SK-N-SH (cell line): ENCODE data around the gene GATAD2A. TPM values are rescaled to one million over a fixed set of nuclear protein-coding genes. Genes with fewer than 3 reads are reported as not detected.

Source experiments
- CTCF ChIA-PET: fragments of 300-600, 350-600 bp; formaldehyde crosslinking; extraction: SDS; loops from one replicate; lab custom pipeline; 2021; lab: Yijun Ruan, JAX
- POLR2A ChIA-PET: fragments of 350-600 bp; sonication (Branson Sonifier 250); formaldehyde crosslinking; extraction: SDS; loops from one replicate; lab custom pipeline; 2020; ENCODE audit warnings: antibody characterized with exemption, inconsistent platforms; lab: Yijun Ruan, JAX
- DNase-seq: peaks from one replicate; pipeline ENCODE4 v3.0.0; 2012
- H2AFZ ChIP-seq: fragments of 200-600 bp; sonication (generic); 2 replicates; pipeline ENCODE4 v1.8.1; 2016; ENCODE audit warnings: antibody characterized with exemption, mild to moderate bottlenecking, low read depth
- H3F3A ChIP-seq: fragments of 200-600 bp; sonication (generic); replicated peaks from 2 replicates; pipeline ENCODE3; 2016; ENCODE audit warnings: antibody characterized with exemption, mild to moderate bottlenecking; ENCODE audit not compliant: insufficient read depth
- H3K27ac ChIP-seq, 2 experiments: fragments of 200-500 bp in 1 of 2; fragments of 200-600 bp in 1 of 2; sonication (Bioruptor generic) in 1 of 2; sonication (generic), shearing (Covaris generic) in 1 of 2; 2 replicates each; pipeline versions ENCODE4 v1.5.1 to v1.6.1; 2014 to 2016; ENCODE audit warnings: low read depth in 2 of 2, inconsistent platforms in 1 of 2, low read length in 1 of 2, mild to moderate bottlenecking in 1 of 2, mixed read lengths in 1 of 2
- H3K27me3 ChIP-seq: fragments of 200-600 bp; sonication (generic), shearing (Covaris generic); 2 replicates; pipeline ENCODE4 v1.6.1; 2016; ENCODE audit warnings: mixed run types; ENCODE audit not compliant: insufficient read depth
- H3K36me3 ChIP-seq, 2 experiments: fragments of 200-500 bp in 1 of 2; fragments of 200-600 bp in 1 of 2; sonication (Bioruptor generic) in 1 of 2; sonication (generic) in 1 of 2; replicated peaks in 1 of 2; 2 replicates each; pipeline versions ENCODE3 to v1.5.1; 2014 to 2016; ENCODE audit warnings: low read length in 1 of 2, mild to moderate bottlenecking in 1 of 2; ENCODE audit not compliant: insufficient read depth in 2 of 2, control insufficient read depth in 1 of 2
- H3K4me1 ChIP-seq, 2 experiments: fragments of 200-500 bp in 1 of 2; fragments of 200-600 bp in 1 of 2; sonication (Bioruptor generic) in 1 of 2; sonication (generic), shearing (Covaris generic) in 1 of 2; 2 replicates each; pipeline versions ENCODE4 v1.5.1 to v1.6.1; 2014 to 2016; ENCODE audit warnings: low read depth in 1 of 2, low read length in 1 of 2, mixed run types in 1 of 2; ENCODE audit not compliant: insufficient read depth in 2 of 2, control insufficient read depth in 1 of 2
- H3K4me2 ChIP-seq: fragments of 200-600 bp; sonication (generic), shearing (Covaris generic); 2 replicates; pipeline ENCODE4 v1.6.1; 2017; ENCODE audit warnings: mixed run types
- H3K4me3 ChIP-seq, 2 experiments: fragments of 200-500 bp in 1 of 2; fragments of 200-600 bp in 1 of 2; sonication (Bioruptor generic) in 1 of 2; sonication (generic), shearing (Covaris generic) in 1 of 2; 2 replicates each; pipeline versions ENCODE4 v1.5.1 to v1.8.1; 2014 to 2016; ENCODE audit warnings: low read depth in 2 of 2, inconsistent platforms in 1 of 2, low read length in 1 of 2, mild to moderate bottlenecking in 1 of 2, mixed read lengths in 1 of 2, moderate library complexity in 1 of 2
- H3K79me2 ChIP-seq: fragments of 200-600 bp; sonication (generic); 2 replicates; pipeline ENCODE4 v1.8.1; 2017; ENCODE audit warnings: mild to moderate bottlenecking; ENCODE audit not compliant: insufficient read depth
- H3K9ac ChIP-seq: fragments of 200-600 bp; sonication (generic); 2 replicates; pipeline ENCODE4 v1.6.1; 2017; ENCODE audit warnings: mixed run types
- H3K9me2 ChIP-seq: fragments of 200-600 bp; sonication (generic); 2 replicates; pipeline ENCODE4 v1.6.1; 2017; ENCODE audit warnings: mixed run types
- H3K9me3 ChIP-seq: fragments of 200-600 bp; sonication (generic); 2 replicates; pipeline ENCODE4 v1.6.1; 2017; ENCODE audit warnings: mixed run types, mild to moderate bottlenecking, moderate library complexity
- H4K20me1 ChIP-seq: fragments of 200-600 bp; sonication (generic); 2 replicates; pipeline ENCODE4 v1.6.1; 2017; ENCODE audit warnings: mild to moderate bottlenecking, mixed run types; ENCODE audit not compliant: insufficient read depth
- CHD2 ChIP-seq: fragments of 150-350 bp; IDR thresholded peaks from 2 replicates; pipeline ENCODE4 v1.6.1; 2018; ENCODE audit warnings: low read length; ENCODE audit not compliant: partially characterized antibody
- CTCF ChIP-seq: fragments of 200-600 bp; sonication (generic); IDR thresholded peaks from 2 replicates; pipeline ENCODE4 v1.6.1; 2017; ENCODE audit warnings: antibody characterized with exemption, mild to moderate bottlenecking, moderate library complexity
- ELF1 ChIP-seq: IDR thresholded peaks from 2 replicates; pipeline ENCODE4 v1.4.0; 2012
- EZH2phosphoT487 ChIP-seq: fragments of 200-600 bp; sonication (generic); IDR thresholded peaks from 2 replicates; pipeline ENCODE4 v1.6.1; 2017; ENCODE audit warnings: low read depth, mixed run types, mild to moderate bottlenecking, antibody characterized with exemption, moderate library complexity, borderline replicate concordance
- FOSL2 ChIP-seq: IDR thresholded peaks from 2 replicates; pipeline ENCODE4 v1.4.0; 2012; ENCODE audit warnings: low read depth, mild to moderate bottlenecking, moderate library complexity, borderline replicate concordance
- FOXJ3 ChIP-seq: sonication (generic); formaldehyde crosslinking; IDR thresholded peaks from 2 replicates; pipeline ENCODE4 v1.5.1; 2020; ENCODE audit warnings: mild to moderate bottlenecking, missing genetic modification reagents
- GABPA ChIP-seq: IDR thresholded peaks from 2 replicates; pipeline ENCODE4 v1.4.0; 2012; ENCODE audit warnings: low read depth, mild to moderate bottlenecking
- IRF3 ChIP-seq: fragments of 150-350 bp; IDR thresholded peaks from 2 replicates; pipeline ENCODE4 v1.6.1; 2016; ENCODE audit warnings: mild to moderate bottlenecking, low read depth, low read length
- JUND ChIP-seq: IDR thresholded peaks from 2 replicates; pipeline ENCODE4 v1.4.0; 2012
- MXI1 ChIP-seq: IDR thresholded peaks from 2 replicates; pipeline ENCODE4 v1.6.1; 2012; ENCODE audit warnings: mild to moderate bottlenecking, low read depth, low read length, improper control_type of control experiment
- NFIC ChIP-seq: IDR thresholded peaks from 2 replicates; pipeline ENCODE4 v1.4.0; 2012; ENCODE audit warnings: borderline replicate concordance
- POLR2AphosphoS5 ChIP-seq: IDR thresholded peaks from 2 replicates; pipeline ENCODE4 v1.6.1; 2012; ENCODE audit warnings: low read depth, low read length
- RAD21 ChIP-seq: IDR thresholded peaks from 2 replicates; pipeline ENCODE4 v1.6.1; 2012; ENCODE audit warnings: mild to moderate bottlenecking, low read length
- RFX5 ChIP-seq: IDR thresholded peaks from 2 replicates; pipeline ENCODE4 v1.6.1; 2012; ENCODE audit warnings: mild to moderate bottlenecking, improper control_type of control experiment, low read length
- SIN3A ChIP-seq: IDR thresholded peaks from 2 replicates; pipeline ENCODE4 v1.6.1; 2012; ENCODE audit warnings: low read depth, mild to moderate bottlenecking, low read length, moderate library complexity, borderline replicate concordance
- TAF1 ChIP-seq: IDR thresholded peaks from 2 replicates; pipeline ENCODE4 v1.6.1; 2012; ENCODE audit warnings: low read depth, mild to moderate bottlenecking, low read length, moderate library complexity, borderline replicate concordance
- WGBS: methylation state at CpG from one replicate; pipeline ENCODE4 v1.1.6; 2017; ENCODE audit warnings: low lambda C conversion rate; 5-methylcytosine and 5-hydroxymethylcytosine counted together
- polyA plus RNA-seq, 3 experiments: library from polyadenylated mRNA; depleted of rRNA; stranded (reverse); fragments of >200 nt; gene quantifications; 2 replicates each; pipeline ENCODE4 v1.2.3, GENCODE V29; 2012
- TF ChIP-seq, protein P1 (sequence below): IDR thresholded peaks from 2 replicates; pipeline ENCODE4 v1.4.0; 2012; ENCODE audit warnings: low read depth, borderline replicate concordance

The GATAD2A gene
- polyA plus RNA-seq, 1 of the 3 experiments (the other 2 are of a cell fraction) = 36.6 TPM

GRCh38 chr19:19381007-19381926, 24.2 kb upstream of the GATAD2A start:
- TF ChIP-seq TAF1 (no peak), CHD2 (no peak), POLR2AphosphoS5 (no peak), ELF1 (no peak), NFIC (no peak), EZH2phosphoT487 (no peak), GABPA (no peak)
- 78% methylated on average over 11 of the region's 11 CpGs for WGBS
- H3K4me3 ChIP-seq = no peak overlapping the region
- no peaks in the 10 kb centered on the region for H4K20me1 ChIP-seq
- H2AFZ ChIP-seq = no peak overlapping the region
- H3K4me2 ChIP-seq = no peak overlapping the region
- no peaks in the 10 kb centered on the region for H3F3A ChIP-seq
- H3K36me3 ChIP-seq = no peaks in the 10 kb centered on the region
- CTCF ChIA-PET = interaction anchor here (0.9 to 2.8 kb wide), 4 partner anchors 14 to 109 kb away, joined by 3 to 6 read pairs (median 4); no protein-coding TSS in a partner anchor
- H3K27me3 ChIP-seq = no peaks in the 10 kb centered on the region
- no peaks in the 10 kb centered on the region for H3K9me2 ChIP-seq
- no peaks in the 10 kb centered on the region for H3K9me3 ChIP-seq
- peaks cover 0 to 9% of the 10 kb centered on the region in 2 experiments; a peak in 1 of 4 replicates for H3K4me1 ChIP-seq
- POLR2A ChIA-PET = no interaction called here
- peaks cover 9% of the 10 kb centered on the region for H3K79me2 ChIP-seq
- H3K27ac ChIP-seq = no peak overlapping the region
- no peak for DNase-seq
- no peak overlapping the region for H3K9ac ChIP-seq

- TF ChIP-seq, protein P1, sequence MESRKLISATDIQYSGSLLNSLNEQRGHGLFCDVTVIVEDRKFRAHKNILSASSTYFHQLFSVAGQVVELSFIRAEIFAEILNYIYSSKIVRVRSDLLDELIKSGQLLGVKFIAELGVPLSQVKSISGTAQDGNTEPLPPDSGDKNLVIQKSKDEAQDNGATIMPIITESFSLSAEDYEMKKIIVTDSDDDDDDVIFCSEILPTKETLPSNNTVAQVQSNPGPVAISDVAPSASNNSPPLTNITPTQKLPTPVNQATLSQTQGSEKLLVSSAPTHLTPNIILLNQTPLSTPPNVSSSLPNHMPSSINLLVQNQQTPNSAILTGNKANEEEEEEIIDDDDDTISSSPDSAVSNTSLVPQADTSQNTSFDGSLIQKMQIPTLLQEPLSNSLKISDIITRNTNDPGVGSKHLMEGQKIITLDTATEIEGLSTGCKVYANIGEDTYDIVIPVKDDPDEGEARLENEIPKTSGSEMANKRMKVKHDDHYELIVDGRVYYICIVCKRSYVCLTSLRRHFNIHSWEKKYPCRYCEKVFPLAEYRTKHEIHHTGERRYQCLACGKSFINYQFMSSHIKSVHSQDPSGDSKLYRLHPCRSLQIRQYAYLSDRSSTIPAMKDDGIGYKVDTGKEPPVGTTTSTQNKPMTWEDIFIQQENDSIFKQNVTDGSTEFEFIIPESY = no peak
- no peak for TF ChIP-seq FOXJ3 (CRISPR knock-in tag)
- no peak for TF ChIP-seq RAD21
- TF ChIP-seq JUND = no peak
- TF ChIP-seq FOSL2 = no peak
- TF ChIP-seq IRF3 = no peak
- TF ChIP-seq CTCF = no peak
- TF ChIP-seq MXI1 = no peak
- no peak for TF ChIP-seq RFX5
- TF ChIP-seq SIN3A = no peak
- TF ChIP-seq TAF1 = no peak
- WGBS = 97% methylated on average over 7 of the region's 8 CpGs
- no peaks in the 10 kb centered on the region for H4K20me1 ChIP-seq
- no peaks in the 10 kb centered on the region for H3K9me3 ChIP-seq
- no peak overlapping the region for H2AFZ ChIP-seq
- no peak overlapping the region for H3K4me3 ChIP-seq
- H3K9ac ChIP-seq = no peak overlapping the region
- CTCF ChIA-PET = interaction anchor here (1.6 to 2.8 kb wide), 2 partner anchors 40 to 108 kb away, joined by 3 to 6 read pairs; no protein-coding TSS in a partner anchor
- H3K27me3 ChIP-seq = no peaks in the 10 kb centered on the region
- peaks cover 17% of the 10 kb centered on the region for H3K79me2 ChIP-seq
- H3K4me2 ChIP-seq = no peak overlapping the region
- H3F3A ChIP-seq = no peaks in the 10 kb centered on the region
- H3K4me1 ChIP-seq = peaks cover 0 to 17% of the 10 kb centered on the region in 2 experiments; a peak in 1 of 4 replicates
- POLR2A ChIA-PET = no interaction called here
- H3K36me3 ChIP-seq = no peaks in the 10 kb centered on the region
- DNase-seq = no peak
- H3K27ac ChIP-seq = no peak overlapping the region
- no peaks in the 10 kb centered on the region for H3K9me2 ChIP-seq
Observed at GRCh38 chr19:19382118-19382517, 23.4 kb upstream of the GATAD2A start.
